HEK293T (cell line): ENCODE data around the gene HCK.

ENCODE experiments used
- CTCF ChIA-PET: fragments of 350-600 bp; formaldehyde crosslinking; extraction: SDS; loops from one replicate; lab custom pipeline; 2021; ENCODE audit warnings: antibody characterized with exemption, inconsistent platforms; lab: Yijun Ruan, JAX
- POLR2A ChIA-PET: fragments of 350-600 bp; formaldehyde crosslinking; extraction: SDS; loops from one replicate; lab custom pipeline; 2020; ENCODE audit warnings: antibody characterized with exemption, inconsistent platforms; lab: Yijun Ruan, JAX
- DNase-seq: peaks from one replicate; pipeline ENCODE4 v3.0.0; 2012; ENCODE audit warnings: mixed read lengths; ENCODE audit errors: extremely low spot score
- ARNT ChIP-seq: fragments of 450-650 bp; IDR thresholded peaks from 2 replicates; pipeline ENCODE4 v1.6.1; 2017; ENCODE audit warnings: mild to moderate bottlenecking
- BHLHE40 ChIP-seq: fragments of 450-650 bp; IDR thresholded peaks from 2 replicates; pipeline ENCODE4 v1.6.1; 2016; ENCODE audit warnings: mild to moderate bottlenecking, moderate library complexity, borderline replicate concordance
- CTBP1 ChIP-seq: fragments of 450-650 bp; IDR thresholded peaks from 2 replicates; pipeline ENCODE4 v1.6.1; 2016; ENCODE audit warnings: borderline replicate concordance
- ELF4 ChIP-seq: fragments of 450-650 bp; IDR thresholded peaks from 2 replicates; pipeline ENCODE4 v1.6.1; 2017; ENCODE audit warnings: antibody characterized with exemption
- FOXA1 ChIP-seq: fragments of 450-650 bp; IDR thresholded peaks from 2 replicates; pipeline ENCODE4 v1.6.1; 2016; ENCODE audit warnings: mild to moderate bottlenecking
- FOXK2 ChIP-seq: fragments of 450-650 bp; IDR thresholded peaks from 2 replicates; pipeline ENCODE4 v1.6.1; 2016; ENCODE audit warnings: mild to moderate bottlenecking
- FOXM1 ChIP-seq: fragments of 450-650 bp; IDR thresholded peaks from 2 replicates; pipeline ENCODE4 v1.6.1; 2017; ENCODE audit warnings: mild to moderate bottlenecking, borderline replicate concordance
- HDGF ChIP-seq: fragments of 450-650 bp; IDR thresholded peaks from 2 replicates; pipeline ENCODE4 v1.6.1; 2017; ENCODE audit warnings: antibody characterized with exemption, borderline replicate concordance
- L3MBTL2 ChIP-seq: fragments of 450-650 bp; conservative IDR thresholded peaks from 2 replicates; pipeline ENCODE4 v1.6.1; 2016; ENCODE audit warnings: mild to moderate bottlenecking
- LEF1 ChIP-seq: fragments of 450-650 bp; IDR thresholded peaks from 2 replicates; pipeline ENCODE4 v1.6.1; 2017; ENCODE audit warnings: mild to moderate bottlenecking, borderline replicate concordance
- NFRKB ChIP-seq: fragments of 450-650 bp; IDR thresholded peaks from 2 replicates; pipeline ENCODE4 v1.6.1; 2016; ENCODE audit warnings: mild to moderate bottlenecking, moderate library complexity
- PKNOX1 ChIP-seq: fragments of 450-650 bp; IDR thresholded peaks from 2 replicates; pipeline ENCODE4 v1.6.1; 2016
- SP1 ChIP-seq: fragments of 450-650 bp; IDR thresholded peaks from 2 replicates; pipeline ENCODE4 v1.6.1; 2017
- SUZ12 ChIP-seq: fragments of 450-650 bp; IDR thresholded peaks from 2 replicates; pipeline ENCODE4 v1.6.1; 2016; ENCODE audit warnings: mild to moderate bottlenecking
- TARDBP ChIP-seq: fragments of 450-650 bp; IDR thresholded peaks from 2 replicates; pipeline ENCODE4 v1.6.1; 2016
- ZNF384 ChIP-seq: fragments of 450-650 bp; IDR thresholded peaks from 2 replicates; pipeline ENCODE4 v1.6.1; 2016

The HCK gene

GRCh38 chr20:32021091-32021490 is 31.0 kb upstream of the HCK start:
- POLR2A ChIA-PET = no interaction called here
- no peak for DNase-seq
- CTCF ChIA-PET = no interaction called here
- TF ChIP-seq LEF1 = no peak
- TF ChIP-seq SP1 = no peak
- TF ChIP-seq TARDBP = no peak
- no peak for TF ChIP-seq BHLHE40
- no peak for TF ChIP-seq CTBP1
- no peak for TF ChIP-seq HDGF
- no peak for TF ChIP-seq ELF4
- no peak for TF ChIP-seq PKNOX1
- TF ChIP-seq SUZ12 = no peak
- no peak for TF ChIP-seq L3MBTL2
- no peak for TF ChIP-seq ARNT
- TF ChIP-seq FOXM1 = no peak
- no peak for TF ChIP-seq NFRKB
- TF ChIP-seq FOXA1 = no peak
- no peak for TF ChIP-seq FOXK2
- no peak for TF ChIP-seq ZNF384

DNA sequence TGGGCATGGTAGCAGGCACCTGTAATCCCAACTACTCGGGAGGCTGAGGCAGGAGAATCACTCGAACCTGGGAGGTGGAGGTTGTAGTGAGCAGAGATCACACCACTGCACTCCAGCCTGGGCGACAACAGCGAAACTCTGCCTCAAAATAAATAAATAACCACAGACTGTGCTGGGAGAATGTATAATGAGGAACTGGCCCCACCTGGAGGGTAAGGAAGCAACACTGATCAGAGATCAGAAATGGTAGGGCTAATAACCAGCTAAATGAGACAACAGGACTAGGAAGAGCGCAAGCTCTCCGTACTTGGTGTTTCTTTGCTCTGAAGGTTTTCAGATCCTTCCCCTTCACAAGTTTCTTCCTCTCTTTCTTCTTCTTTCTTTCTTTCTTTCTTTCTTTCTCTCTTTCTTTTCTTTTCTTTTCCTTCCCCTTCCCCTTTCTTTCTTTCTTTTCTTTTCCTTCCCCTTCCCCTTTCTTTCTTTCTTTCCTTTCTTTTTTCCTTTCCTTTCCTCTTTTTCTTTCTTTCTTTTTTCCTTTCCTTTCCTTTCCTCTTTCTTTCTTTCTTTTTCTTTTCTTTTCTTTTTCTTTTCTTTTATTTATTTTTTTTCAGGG is 27.3 kb upstream of the HCK start:
- CTCF ChIA-PET = no interaction called here
- POLR2A ChIA-PET = no interaction called here
- TF ChIP-seq FOXA1 (no peak), NFRKB (no peak), CTBP1 (no peak), SP1 (no peak), HDGF (no peak), L3MBTL2 (no peak), ZNF384 (no peak), ARNT (no peak)
- no peak for DNase-seq

DNA sequence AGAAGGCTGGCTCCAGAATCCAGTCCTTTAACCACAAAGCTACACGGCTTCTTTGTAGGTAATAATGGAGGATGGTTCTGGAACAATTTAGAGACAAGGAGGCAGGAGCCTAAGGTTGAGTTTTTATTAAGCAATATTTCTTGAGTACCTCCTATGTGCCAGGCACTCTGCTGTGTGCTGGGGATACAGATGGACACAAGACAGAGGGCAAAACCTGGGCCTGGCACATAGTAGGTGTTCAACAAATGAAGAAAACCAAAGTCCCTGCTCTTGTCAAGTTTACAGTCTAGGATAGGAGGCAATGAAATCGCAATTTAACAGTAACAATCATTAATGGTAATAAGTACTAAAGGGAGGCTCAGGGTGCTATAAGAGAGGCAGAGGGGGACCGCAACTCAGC is 24.4 kb upstream of the HCK start:
- no peak for TF ChIP-seq ARNT
- TF ChIP-seq SUZ12 = no peak
- TF ChIP-seq TARDBP = no peak
- no peak for TF ChIP-seq BHLHE40
- TF ChIP-seq CTBP1 = no peak
- TF ChIP-seq L3MBTL2 = no peak
- ChIA-PET POLR2A (no interaction called here), CTCF (interaction anchor here (0.5 kb wide), 1 partner anchor 64 kb away, joined by 4 read pairs; no protein-coding TSS in a partner anchor)
- DNase-seq = no peak

GRCh38 chr20:32028647-32029372 is 23.2 kb upstream of the HCK start:
- CTCF ChIA-PET = interaction anchor here (0.9 to 1.7 kb wide), 5 partner anchors 9 to 206 kb away, joined by 3 to 7 read pairs (median 4); no protein-coding TSS in a partner anchor
- TF ChIP-seq FOXK2 (no peak), ELF4 (no peak), LEF1 (no peak), FOXM1 (no peak), TARDBP (no peak), SP1 (no peak), CTBP1 (no peak), SUZ12 (no peak), ZNF384 (no peak), ARNT (no peak), FOXA1 (no peak), NFRKB (no peak)
- POLR2A ChIA-PET = interaction anchor here (0.5 to 0.8 kb wide), 3 partner anchors 9 to 34 kb away, joined by 3 read pairs; no protein-coding TSS in a partner anchor
- no peak for DNase-seq

DNA sequence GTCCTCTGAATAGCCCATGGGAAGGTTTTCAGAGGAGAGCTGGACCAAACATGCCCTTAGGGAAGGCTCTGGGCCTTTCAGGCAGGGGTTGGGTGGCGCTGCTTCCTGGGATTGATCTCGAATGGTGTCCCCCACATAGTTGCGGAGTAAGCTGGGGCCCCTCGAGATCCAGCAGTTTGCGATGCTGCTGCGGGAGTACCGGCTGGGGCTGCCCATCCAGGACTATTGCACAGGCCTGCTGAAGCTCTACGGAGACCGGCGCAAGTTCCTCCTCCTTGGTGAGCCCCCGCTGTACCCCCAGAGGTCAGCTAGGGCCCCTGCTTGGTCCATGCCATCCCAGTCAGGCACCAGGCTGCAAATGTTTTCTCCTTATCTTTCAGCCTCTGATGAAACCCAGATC is 22.5 kb upstream of the HCK start:
- TF ChIP-seq PKNOX1 = no peak
- no peak for TF ChIP-seq FOXK2
- TF ChIP-seq ARNT = no peak
- no peak for TF ChIP-seq SP1
- ChIA-PET POLR2A (interaction anchor here (0.5 to 0.6 kb wide), 2 partner anchors 9 to 33 kb away, joined by 3 read pairs; no protein-coding TSS in a partner anchor), CTCF (interaction anchor here (0.9 to 1.7 kb wide), 5 partner anchors 10 to 207 kb away, joined by 3 to 7 read pairs (median 4); no protein-coding TSS in a partner anchor)
- DNase-seq = no peak

DNA sequence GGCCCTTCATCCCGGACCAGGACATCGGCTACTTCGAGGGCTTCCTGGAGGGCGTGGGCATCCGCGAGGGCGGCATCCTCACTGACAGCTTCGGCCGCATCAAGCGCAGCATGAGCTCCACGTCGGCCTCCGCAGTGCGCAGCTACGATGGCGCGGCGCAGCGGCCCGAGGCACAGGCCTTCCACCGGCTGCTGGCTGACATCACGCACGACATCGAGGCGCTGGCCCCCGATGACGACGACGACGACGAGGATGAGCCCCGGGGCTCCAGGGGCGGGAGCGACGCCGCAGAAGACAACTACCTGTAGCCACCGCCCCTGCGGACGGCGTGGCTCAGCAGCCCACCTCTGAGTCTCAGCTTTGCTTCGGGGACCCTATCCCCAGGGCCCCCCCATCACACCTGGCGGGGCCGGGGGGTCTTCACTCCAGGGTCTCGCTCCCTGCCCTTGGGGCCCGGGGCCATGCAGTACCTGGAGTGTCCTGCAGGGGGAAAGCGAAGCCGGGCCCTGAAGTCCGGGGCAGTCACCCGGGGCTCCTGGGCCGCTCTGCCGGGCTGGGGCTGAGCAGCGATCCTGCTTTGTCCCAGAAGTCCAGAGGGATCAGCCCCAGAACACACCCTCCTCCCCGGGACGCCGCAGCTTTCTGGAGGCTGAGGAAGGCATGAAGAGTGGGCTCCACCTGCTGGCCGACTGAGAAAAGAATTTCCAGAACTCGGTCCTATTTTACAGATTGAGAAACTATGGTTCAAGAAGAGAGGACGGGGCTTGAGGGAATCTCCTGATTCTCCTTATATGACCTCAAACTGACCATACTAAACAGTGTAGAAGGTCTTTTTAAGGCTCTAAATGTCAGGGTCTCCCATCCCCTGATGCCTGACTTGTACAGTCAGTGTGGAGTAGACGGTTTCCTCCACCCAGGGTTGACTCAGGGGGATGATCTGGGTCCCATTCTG is 20.8 kb upstream of the HCK start:
- peak; percentile 88 for DNase-seq
- CTCF ChIA-PET = interaction anchor here (0.6 to 1.5 kb wide), 13 partner anchors 11 to 356 kb away, joined by 3 to 4 read pairs (median 3); partner anchors contain the start of gene PDRG1
- TF ChIP-seq L3MBTL2 (no peak), FOXA1 (no peak), BHLHE40 (no peak), FOXK2 (no peak), TARDBP (no peak), PKNOX1 (no peak), LEF1 (no peak), ELF4 (no peak), ZNF384 (no peak), CTBP1 (no peak), SUZ12 (no peak), ARNT (no peak), FOXM1 (no peak), HDGF (no peak), SP1 (no peak), NFRKB (no peak)
- POLR2A ChIA-PET = no interaction called here
